HepG2 (cell line): ENCODE results near the gene GNB4. TPM values are rescaled to one million over a fixed set of nuclear protein-coding genes. Genes with fewer than 3 reads are reported as not detected.

ENCODE experiments used
- ARNTL ChIP-seq: sonication (generic); formaldehyde crosslinking; IDR thresholded peaks from 2 replicates; pipeline ENCODE4 v1.4.0; 2020; ENCODE audit warnings: mild to moderate bottlenecking, missing genetic modification reagents
- RNF219 ChIP-seq: sonication (generic); formaldehyde crosslinking; IDR thresholded peaks from 2 replicates; pipeline ENCODE4 v1.5.0; 2020; ENCODE audit warnings: mild to moderate bottlenecking, missing genetic modification reagents
- SATB2 ChIP-seq: sonication (generic); formaldehyde crosslinking; IDR thresholded peaks from 2 replicates; pipeline ENCODE4 v1.5.0; 2020; ENCODE audit warnings: missing genetic modification reagents
- TEAD2 ChIP-seq: sonication (generic); formaldehyde crosslinking; IDR thresholded peaks from 2 replicates; pipeline ENCODE4 v1.9.0; 2021; ENCODE audit warnings: missing genetic modification reagents
- XBP1 ChIP-seq: sonication (generic); formaldehyde crosslinking; IDR thresholded peaks from 2 replicates; pipeline ENCODE4 v1.5.0; 2020; ENCODE audit warnings: missing genetic modification reagents
- ZBTB20 ChIP-seq: sonication (generic); formaldehyde crosslinking; IDR thresholded peaks from 2 replicates; pipeline ENCODE4 v1.8.1; 2023; ENCODE audit warnings: missing genetic modification reagents, low read depth, mild to moderate bottlenecking, borderline replicate concordance
- ZNF550 ChIP-seq: sonication (generic); formaldehyde crosslinking; IDR thresholded peaks from 2 replicates; pipeline ENCODE4 v1.4.0; 2020; ENCODE audit warnings: mild to moderate bottlenecking, missing genetic modification reagents, borderline replicate concordance
- ZNF703 ChIP-seq: sonication (generic); formaldehyde crosslinking; IDR thresholded peaks from 2 replicates; pipeline ENCODE4 v1.5.1; 2020; ENCODE audit warnings: missing genetic modification reagents, mild to moderate bottlenecking, moderate library complexity, borderline replicate concordance
- polyA plus RNA-seq, 8 experiments: library from polyadenylated mRNA; depleted of rRNA in 3 of 8; stranded (reverse) in 7 of 8; unstranded in 1 of 8; fragments of >200 nt; fragmentation: Illumina TruSeq in 4 of 8; extraction: Trizol in 4 of 8; gene quantifications; 2 replicates each; pipeline versions ENCODE4 v1.2.1 to v1.2.3, GENCODE V29; 2011 to 2016; ENCODE audit warnings: low read depth in 4 of 8, missing spikeins in 1 of 8, mixed read lengths in 1 of 8; ENCODE audit not compliant: insufficient read depth in 1 of 8
- total RNA-seq, 5 experiments: library from RNA; depleted of rRNA; stranded (reverse); fragments of >200 nt; fragmentation: Illumina TruSeq; extraction: Trizol; gene quantifications; 2 replicates each; pipeline ENCODE4 v1.2.3, GENCODE V29; 2016; ENCODE audit warnings: low read depth in 1 of 5
- TF ChIP-seq, protein P1 (sequence below): sonication (generic); formaldehyde crosslinking; IDR thresholded peaks from 2 replicates; pipeline ENCODE4 v1.4.0; 2020; ENCODE audit warnings: mild to moderate bottlenecking, missing genetic modification reagents
- TF ChIP-seq, protein P2 (sequence below): sonication (generic); formaldehyde crosslinking; IDR thresholded peaks from 2 replicates; pipeline ENCODE4 v1.4.0; 2020; ENCODE audit warnings: missing genetic modification reagents
- TF ChIP-seq, protein P3 (sequence below): sonication (generic); formaldehyde crosslinking; IDR thresholded peaks from 2 replicates; pipeline ENCODE4 v1.4.0; 2020; ENCODE audit warnings: missing genetic modification reagents, borderline replicate concordance
- TF ChIP-seq, protein P4 (sequence below): sonication (generic); formaldehyde crosslinking; IDR thresholded peaks from 2 replicates; pipeline ENCODE4 v1.4.0; 2020; ENCODE audit warnings: missing genetic modification reagents, mild to moderate bottlenecking, borderline replicate concordance

GNB4 gene
- total and polyA plus RNA-seq, 2 of the 13 experiments (the other 11 are each of a cell fraction or from before 2014, with no cell fraction given), result 0.07 to 0.13 TPM

DNA sequence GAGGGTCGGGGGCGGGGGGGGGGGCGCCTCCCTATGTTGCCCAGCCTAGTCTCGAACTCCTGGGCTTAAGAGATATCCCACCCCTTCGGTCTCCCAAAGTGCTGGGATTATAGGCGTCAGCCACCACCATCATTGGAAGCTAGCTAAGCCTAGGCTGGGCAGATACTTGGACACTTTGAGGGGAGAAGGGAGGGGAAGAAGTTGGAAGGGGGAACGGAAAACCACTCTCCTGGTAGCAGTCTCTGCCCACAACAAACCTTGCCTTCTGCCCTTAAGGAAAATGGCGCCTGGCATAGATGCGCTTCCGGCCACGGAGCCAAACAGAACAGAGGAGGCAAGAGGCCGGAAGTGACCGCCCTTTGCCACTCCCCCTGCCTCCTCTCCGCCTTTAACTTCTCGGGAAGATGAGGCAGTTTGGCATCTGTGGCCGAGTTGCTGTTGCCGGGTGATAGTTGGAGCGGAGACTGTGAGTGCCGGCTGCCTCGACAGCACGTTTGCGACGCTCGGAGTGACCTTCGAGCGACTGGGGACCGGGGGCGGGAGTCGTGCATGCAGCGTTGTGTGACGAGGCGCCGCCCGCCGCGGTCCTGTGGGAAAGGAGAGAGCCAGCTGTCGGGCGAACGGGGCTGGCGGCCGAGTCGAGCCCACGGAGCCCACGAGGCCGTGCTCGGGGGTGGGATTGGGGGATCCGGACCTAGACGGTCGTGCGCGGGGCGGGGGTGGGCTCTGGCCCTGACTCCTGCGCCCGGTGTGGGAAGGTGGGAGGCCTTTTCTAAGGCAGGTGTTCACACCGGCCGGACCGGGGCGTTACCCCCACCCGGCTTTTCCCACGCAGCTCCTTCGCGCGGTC, 103.7 kb downstream of the GNB4 start, which contains the start of gene MFN1 (continued):
- TF ChIP-seq, protein P1, sequence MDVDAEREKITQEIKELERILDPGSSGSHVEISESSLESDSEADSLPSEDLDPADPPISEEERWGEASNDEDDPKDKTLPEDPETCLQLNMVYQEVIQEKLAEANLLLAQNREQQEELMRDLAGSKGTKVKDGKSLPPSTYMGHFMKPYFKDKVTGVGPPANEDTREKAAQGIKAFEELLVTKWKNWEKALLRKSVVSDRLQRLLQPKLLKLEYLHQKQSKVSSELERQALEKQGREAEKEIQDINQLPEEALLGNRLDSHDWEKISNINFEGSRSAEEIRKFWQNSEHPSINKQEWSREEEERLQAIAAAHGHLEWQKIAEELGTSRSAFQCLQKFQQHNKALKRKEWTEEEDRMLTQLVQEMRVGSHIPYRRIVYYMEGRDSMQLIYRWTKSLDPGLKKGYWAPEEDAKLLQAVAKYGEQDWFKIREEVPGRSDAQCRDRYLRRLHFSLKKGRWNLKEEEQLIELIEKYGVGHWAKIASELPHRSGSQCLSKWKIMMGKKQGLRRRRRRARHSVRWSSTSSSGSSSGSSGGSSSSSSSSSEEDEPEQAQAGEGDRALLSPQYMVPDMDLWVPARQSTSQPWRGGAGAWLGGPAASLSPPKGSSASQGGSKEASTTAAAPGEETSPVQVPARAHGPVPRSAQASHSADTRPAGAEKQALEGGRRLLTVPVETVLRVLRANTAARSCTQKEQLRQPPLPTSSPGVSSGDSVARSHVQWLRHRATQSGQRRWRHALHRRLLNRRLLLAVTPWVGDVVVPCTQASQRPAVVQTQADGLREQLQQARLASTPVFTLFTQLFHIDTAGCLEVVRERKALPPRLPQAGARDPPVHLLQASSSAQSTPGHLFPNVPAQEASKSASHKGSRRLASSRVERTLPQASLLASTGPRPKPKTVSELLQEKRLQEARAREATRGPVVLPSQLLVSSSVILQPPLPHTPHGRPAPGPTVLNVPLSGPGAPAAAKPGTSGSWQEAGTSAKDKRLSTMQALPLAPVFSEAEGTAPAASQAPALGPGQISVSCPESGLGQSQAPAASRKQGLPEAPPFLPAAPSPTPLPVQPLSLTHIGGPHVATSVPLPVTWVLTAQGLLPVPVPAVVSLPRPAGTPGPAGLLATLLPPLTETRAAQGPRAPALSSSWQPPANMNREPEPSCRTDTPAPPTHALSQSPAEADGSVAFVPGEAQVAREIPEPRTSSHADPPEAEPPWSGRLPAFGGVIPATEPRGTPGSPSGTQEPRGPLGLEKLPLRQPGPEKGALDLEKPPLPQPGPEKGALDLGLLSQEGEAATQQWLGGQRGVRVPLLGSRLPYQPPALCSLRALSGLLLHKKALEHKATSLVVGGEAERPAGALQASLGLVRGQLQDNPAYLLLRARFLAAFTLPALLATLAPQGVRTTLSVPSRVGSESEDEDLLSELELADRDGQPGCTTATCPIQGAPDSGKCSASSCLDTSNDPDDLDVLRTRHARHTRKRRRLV (CRISPR knock-in tag), result no peak
- TF ChIP-seq RNF219 (CRISPR knock-in tag) (no peak), ARNTL (no peak), ZBTB20 (CRISPR knock-in tag) (peak; percentile 23; the same call in 1 of the 2 replicates), ZNF550 (CRISPR knock-in tag) (no peak), SATB2 (CRISPR knock-in tag) (0 out of 2 replicates have a peak, but pooled peaks have one; percentile 57), XBP1 (CRISPR knock-in tag) (no peak), TEAD2 (CRISPR knock-in tag) (no peak), ZNF703 (CRISPR knock-in tag) (no peak)
- TF ChIP-seq, protein P2, sequence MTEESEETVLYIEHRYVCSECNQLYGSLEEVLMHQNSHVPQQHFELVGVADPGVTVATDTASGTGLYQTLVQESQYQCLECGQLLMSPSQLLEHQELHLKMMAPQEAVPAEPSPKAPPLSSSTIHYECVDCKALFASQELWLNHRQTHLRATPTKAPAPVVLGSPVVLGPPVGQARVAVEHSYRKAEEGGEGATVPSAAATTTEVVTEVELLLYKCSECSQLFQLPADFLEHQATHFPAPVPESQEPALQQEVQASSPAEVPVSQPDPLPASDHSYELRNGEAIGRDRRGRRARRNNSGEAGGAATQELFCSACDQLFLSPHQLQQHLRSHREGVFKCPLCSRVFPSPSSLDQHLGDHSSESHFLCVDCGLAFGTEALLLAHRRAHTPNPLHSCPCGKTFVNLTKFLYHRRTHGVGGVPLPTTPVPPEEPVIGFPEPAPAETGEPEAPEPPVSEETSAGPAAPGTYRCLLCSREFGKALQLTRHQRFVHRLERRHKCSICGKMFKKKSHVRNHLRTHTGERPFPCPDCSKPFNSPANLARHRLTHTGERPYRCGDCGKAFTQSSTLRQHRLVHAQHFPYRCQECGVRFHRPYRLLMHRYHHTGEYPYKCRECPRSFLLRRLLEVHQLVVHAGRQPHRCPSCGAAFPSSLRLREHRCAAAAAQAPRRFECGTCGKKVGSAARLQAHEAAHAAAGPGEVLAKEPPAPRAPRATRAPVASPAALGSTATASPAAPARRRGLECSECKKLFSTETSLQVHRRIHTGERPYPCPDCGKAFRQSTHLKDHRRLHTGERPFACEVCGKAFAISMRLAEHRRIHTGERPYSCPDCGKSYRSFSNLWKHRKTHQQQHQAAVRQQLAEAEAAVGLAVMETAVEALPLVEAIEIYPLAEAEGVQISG (CRISPR knock-in tag), result peak; percentile 80
- TF ChIP-seq, protein P3, sequence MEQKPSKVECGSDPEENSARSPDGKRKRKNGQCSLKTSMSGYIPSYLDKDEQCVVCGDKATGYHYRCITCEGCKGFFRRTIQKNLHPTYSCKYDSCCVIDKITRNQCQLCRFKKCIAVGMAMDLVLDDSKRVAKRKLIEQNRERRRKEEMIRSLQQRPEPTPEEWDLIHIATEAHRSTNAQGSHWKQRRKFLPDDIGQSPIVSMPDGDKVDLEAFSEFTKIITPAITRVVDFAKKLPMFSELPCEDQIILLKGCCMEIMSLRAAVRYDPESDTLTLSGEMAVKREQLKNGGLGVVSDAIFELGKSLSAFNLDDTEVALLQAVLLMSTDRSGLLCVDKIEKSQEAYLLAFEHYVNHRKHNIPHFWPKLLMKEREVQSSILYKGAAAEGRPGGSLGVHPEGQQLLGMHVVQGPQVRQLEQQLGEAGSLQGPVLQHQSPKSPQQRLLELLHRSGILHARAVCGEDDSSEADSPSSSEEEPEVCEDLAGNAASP (CRISPR knock-in tag), result peak; percentile 40
- TF ChIP-seq, protein P4, sequence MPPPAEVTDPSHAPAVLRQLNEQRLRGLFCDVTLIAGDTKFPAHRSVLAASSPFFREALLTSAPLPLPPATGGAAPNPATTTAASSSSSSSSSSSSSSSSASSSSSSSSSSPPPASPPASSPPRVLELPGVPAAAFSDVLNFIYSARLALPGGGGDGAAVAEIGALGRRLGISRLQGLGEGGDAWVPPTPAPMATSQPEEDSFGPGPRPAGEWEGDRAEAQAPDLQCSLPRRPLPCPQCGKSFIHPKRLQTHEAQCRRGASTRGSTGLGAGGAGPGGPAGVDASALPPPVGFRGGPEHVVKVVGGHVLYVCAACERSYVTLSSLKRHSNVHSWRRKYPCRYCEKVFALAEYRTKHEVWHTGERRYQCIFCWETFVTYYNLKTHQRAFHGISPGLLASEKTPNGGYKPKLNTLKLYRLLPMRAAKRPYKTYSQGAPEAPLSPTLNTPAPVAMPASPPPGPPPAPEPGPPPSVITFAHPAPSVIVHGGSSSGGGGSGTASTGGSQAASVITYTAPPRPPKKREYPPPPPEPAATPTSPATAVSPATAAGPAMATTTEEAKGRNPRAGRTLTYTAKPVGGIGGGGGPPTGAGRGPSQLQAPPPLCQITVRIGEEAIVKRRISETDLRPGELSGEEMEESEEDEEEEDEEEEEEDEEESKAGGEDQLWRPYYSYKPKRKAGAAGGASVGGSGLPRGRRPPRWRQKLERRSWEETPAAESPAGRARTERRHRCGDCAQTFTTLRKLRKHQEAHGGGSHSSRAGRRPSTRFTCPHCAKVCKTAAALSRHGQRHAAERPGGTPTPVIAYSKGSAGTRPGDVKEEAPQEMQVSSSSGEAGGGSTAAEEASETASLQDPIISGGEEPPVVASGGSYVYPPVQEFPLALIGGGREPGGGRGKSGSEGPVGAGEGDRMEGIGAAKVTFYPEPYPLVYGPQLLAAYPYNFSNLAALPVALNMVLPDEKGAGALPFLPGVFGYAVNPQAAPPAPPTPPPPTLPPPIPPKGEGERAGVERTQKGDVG (CRISPR knock-in tag), result no peak
